Epithelial cell of esophagus (primary cell): ENCODE results near the gene CARD11.
A peak's percentile ranks its signal among the peaks of the same experiment; 100 is the strongest.

Source experiments
- DNase-seq: peaks from one replicate; pipeline ENCODE4 v3.0.0; 2010; ENCODE audit warnings: low read depth
- H3K4me3 ChIP-seq: 2 replicates; pipeline ENCODE4 v1.5.1; 2011; ENCODE audit warnings: mild to moderate bottlenecking, low read length, control low read depth
- TF ChIP-seq, protein P1 (sequence below): IDR thresholded peaks from 2 replicates; pipeline ENCODE4 v1.5.1; 2011; ENCODE audit warnings: low read depth, mild to moderate bottlenecking, low read length, control low read depth, inconsistent platforms; ENCODE audit not compliant: insufficient read depth; ENCODE audit errors: missing control alignments

CARD11 gene

DNA sequence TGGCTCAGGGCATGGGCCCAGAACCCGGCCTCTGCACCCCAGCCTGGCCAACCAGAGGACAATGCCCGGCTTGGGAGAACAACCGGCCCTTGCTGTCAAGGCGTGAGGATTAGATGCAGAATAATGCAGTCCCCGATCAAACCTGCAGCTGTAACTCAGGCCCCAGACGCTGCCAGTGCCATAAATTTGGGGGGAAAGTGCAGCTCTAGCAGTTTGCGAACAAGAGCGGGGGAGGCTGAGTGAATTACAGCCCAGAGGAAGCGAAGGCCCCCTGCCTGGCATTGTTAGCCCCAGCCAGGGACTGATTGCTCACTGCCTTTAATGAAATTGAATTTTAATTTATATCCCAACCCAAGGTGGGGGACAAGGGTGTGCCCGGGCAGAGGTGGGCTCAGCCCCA, 161.6 kb downstream of the CARD11 start:
- H3K4me3 ChIP-seq = no peak overlapping the region
- no peak for DNase-seq
- TF ChIP-seq, protein P1, sequence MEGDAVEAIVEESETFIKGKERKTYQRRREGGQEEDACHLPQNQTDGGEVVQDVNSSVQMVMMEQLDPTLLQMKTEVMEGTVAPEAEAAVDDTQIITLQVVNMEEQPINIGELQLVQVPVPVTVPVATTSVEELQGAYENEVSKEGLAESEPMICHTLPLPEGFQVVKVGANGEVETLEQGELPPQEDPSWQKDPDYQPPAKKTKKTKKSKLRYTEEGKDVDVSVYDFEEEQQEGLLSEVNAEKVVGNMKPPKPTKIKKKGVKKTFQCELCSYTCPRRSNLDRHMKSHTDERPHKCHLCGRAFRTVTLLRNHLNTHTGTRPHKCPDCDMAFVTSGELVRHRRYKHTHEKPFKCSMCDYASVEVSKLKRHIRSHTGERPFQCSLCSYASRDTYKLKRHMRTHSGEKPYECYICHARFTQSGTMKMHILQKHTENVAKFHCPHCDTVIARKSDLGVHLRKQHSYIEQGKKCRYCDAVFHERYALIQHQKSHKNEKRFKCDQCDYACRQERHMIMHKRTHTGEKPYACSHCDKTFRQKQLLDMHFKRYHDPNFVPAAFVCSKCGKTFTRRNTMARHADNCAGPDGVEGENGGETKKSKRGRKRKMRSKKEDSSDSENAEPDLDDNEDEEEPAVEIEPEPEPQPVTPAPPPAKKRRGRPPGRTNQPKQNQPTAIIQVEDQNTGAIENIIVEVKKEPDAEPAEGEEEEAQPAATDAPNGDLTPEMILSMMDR = no peak

DNA sequence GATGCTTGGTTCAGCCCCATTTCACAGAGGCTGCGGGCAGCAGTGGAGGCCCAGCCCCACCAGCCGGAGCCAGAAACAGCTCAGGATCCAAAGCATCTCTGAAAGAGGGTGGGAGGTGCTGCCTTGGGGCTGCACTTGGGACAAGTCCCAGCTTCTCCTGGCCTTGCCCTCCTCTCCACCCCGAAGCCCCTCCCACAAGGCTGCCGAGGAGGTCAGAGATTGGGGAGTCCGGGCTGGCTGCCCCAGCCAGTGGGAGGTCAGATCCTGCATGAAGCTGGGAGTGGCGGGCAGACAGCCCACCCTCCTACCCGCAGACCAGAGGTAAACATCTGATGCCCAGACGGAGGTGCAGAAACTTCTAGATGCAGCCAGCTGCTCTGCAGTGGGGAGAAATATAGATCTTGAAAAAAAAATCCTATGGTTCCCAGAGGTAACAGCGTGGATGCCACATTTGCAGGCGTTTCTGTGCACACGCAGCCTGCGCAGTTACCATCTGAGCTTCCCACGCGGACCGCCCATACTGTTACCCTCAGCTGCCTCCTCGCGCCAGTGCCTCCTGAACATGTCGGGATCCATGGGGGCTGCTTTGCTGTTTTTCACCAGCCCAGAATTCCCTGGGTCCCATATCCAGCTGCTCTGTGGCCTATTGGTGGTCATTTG, 162.7 kb downstream of the CARD11 start:
- TF ChIP-seq, protein P1 = no peak
- DNase-seq = no peak

DNA sequence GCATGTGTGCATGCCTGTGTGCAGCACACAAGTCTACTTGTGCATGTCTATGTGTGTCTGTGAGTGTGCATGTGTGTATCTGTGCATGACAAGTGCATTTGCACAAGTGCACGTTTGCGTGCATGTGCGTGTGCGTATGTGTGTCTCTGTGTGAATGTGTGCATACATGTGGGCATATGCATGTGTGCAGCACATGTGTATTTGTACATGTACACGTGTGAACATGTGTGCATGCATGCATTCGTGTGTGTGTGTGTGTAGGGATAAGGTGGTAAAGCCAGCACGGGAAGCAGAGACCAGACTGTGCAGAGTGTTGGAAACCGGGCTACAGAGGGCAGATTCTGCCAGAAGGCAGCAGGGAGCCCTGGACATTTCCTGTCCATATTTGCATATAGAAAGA, 163.6 kb downstream of the CARD11 start:
- no peak overlapping the region for H3K4me3 ChIP-seq
- DNase-seq = no peak
- TF ChIP-seq, protein P1 = no peak

More for the DNA sequence above, 162.7 kb downstream of the CARD11 start:
- H3K4me3 ChIP-seq = no peak overlapping the region

DNA sequence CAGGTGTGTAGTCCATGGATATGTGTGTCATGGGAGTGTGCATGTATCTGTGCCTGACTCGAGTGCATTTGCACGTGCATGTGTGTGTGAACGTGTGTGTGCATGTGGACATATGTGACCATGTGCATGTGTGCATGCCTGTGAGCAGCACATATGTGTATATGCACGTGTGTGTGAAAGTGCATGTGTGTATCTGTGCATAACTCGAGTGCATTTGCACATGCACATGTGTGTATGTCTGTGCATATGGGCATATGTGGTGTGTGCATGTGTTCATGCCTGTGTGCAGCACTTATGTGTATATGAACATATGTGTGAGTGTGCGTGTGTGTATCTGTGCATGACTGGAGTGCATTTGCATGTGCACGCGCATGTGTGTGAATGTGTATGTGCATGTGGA, 164.3 kb downstream of the CARD11 start:
- no peak for DNase-seq
- no peak overlapping the region for H3K4me3 ChIP-seq
- TF ChIP-seq, protein P1 = no peak

DNA sequence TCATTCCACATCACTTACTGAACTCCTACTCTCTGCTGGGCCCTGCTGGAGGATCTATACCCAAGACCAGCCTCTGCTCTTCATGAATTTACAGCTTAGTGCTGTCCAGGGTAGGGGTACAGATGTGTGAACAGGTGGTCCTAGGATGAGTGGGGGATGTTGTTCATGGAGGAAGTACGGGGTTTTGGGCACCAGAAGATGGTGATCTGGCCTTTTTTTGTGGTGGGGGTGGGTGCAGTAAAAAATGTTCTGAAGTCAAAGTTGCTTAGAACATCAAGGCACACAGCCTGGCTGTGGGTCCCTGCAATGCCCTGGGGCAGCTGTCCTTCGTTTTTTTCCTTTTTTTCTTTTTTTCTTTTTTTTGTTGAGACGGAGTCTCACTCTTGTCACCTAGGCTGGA, 165.4 kb downstream of the CARD11 start:
- H3K4me3 ChIP-seq = no peak overlapping the region

DNA sequence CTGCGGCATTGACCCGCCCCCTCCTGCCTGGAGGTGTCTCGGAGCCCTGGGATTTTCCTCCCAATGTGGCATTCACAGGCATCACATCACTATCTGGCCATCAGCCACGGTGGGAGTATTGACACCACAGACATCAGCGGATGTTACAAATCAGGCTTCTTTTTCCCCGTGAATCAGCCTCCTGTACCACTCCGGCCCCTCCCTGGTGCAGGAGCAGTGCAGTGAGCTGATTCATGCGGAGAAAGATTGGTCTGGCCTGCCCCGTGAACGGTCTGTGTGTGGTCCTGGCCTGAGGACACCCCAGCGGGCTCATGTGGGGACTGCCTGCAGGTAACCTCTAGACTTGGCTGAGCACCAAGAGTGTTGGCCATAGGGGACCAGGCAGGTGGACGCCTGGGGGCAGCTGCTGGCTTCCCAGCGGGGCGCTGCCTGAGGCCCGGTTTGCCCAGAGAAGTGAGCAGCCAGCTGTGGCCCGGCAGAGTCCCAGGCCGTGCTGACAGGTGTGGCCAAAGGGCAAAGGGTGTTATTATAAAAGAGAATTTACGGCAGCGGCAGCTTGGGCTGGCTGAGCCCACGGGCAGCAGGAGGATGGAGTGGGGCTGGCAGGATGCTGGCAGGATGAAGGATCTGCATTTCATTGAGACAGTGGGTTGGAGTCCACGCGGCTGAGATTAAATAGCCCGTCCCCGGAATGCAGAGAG, 167.5 kb downstream of the CARD11 start:
- H3K4me3 ChIP-seq = no peak overlapping the region
- DNase-seq = peak; percentile 93
- TF ChIP-seq, protein P1 = no peak

More for the DNA sequence above, 165.4 kb downstream of the CARD11 start:
- DNase-seq = no peak
- TF ChIP-seq, protein P1 = no peak
